HCT116 (cell line): ENCODE data around the gene ZSCAN23. TPM values are rescaled to one million over a fixed set of nuclear protein-coding genes. Genes with fewer than 3 reads are reported as not detected.
"Not testable (repeated sequence)": the region's sequence is repeated elsewhere in the genome, so short reads cannot be mapped to it uniquely, and the experiment has no call there.

ENCODE experiments used
- ATAC-seq: fragments of 200-7000 bp; cut with Tn5 transposase; 2 replicates; pipeline ENCODE4 v1.9.1; 2020; ENCODE audit warnings: mild to moderate bottlenecking, moderate library complexity
- BruUV-seq: library from RNA; stranded (reverse); fragments of 400-500 nt; replicated peaks from 2 replicates; lab custom pipeline; 2021; lab: Mats Ljungman, UMichigan
- CTCF ChIA-PET: fragments of 300-600 bp; sonication (Branson Sonifier 250); formaldehyde crosslinking; loops from one replicate; lab custom pipeline; 2021; ENCODE audit warnings: antibody characterized with exemption; lab: Charles Lee
- POLR2A ChIA-PET: fragments of 300-600, 350-600 bp; sonication (Branson Sonifier 250); formaldehyde crosslinking; loops from one replicate; lab custom pipeline; 2021; ENCODE audit warnings: antibody characterized with exemption; lab: Charles Lee
- RAD21 ChIA-PET, 2 experiments: fragments of 300-600 bp; sonication (Branson Sonifier 250); formaldehyde crosslinking; loops; one replicate each; lab custom pipeline; 2023; ENCODE audit warnings: low total read pairs in 2 of 2; ENCODE audit not compliant: uncharacterized antibody in 2 of 2, unreplicated experiment in 2 of 2, low non-redundant PET in 1 of 2; lab: Charles Lee
- DNase-seq: peaks from one replicate; pipeline ENCODE4 v3.0.0-alpha.2; 2010; ENCODE audit warnings: low read depth, low spot score
- H2AFZ ChIP-seq: fragments of 200-600 bp; shearing (Covaris generic), sonication (generic); 2 replicates; pipeline ENCODE4 v1.6.1; 2017; ENCODE audit warnings: low read depth, mixed run types, mixed read lengths, antibody characterized with exemption, low read length; ENCODE audit not compliant: poor library complexity, severe bottlenecking
- H3K27ac ChIP-seq: 2 replicates; pipeline ENCODE4 v1.5.1; 2012; ENCODE audit warnings: low read depth, low read length
- H3K27me3 ChIP-seq: fragments of 200-600 bp; sonication (generic); 2 replicates; pipeline ENCODE4 v1.6.1; 2016; ENCODE audit warnings: mixed run types, low read length, mixed read lengths; ENCODE audit not compliant: insufficient read depth
- H3K36me3 ChIP-seq, 2 experiments: fragments of 200-500 bp in 1 of 2; fragments of 200-600 bp in 1 of 2; sonication (Bioruptor generic) in 1 of 2; sonication (generic) in 1 of 2; 2 replicates each; pipeline versions ENCODE4 v1.5.1 to v1.6.1; 2014 to 2016; ENCODE audit warnings: low read length in 2 of 2, inconsistent platforms in 1 of 2, mixed read lengths in 1 of 2, mixed run types in 1 of 2; ENCODE audit not compliant: insufficient read depth in 2 of 2, control insufficient read depth in 1 of 2
- H3K4me1 ChIP-seq, 2 experiments: fragments of 200-600 bp in 1 of 2; sonication (generic) in 1 of 2; 2 replicates each; pipeline versions ENCODE4 v1.5.1 to v1.6.1; 2012 to 2017; ENCODE audit warnings: low read length in 2 of 2, inconsistent platforms in 1 of 2, mild to moderate bottlenecking in 1 of 2, mixed read lengths in 1 of 2, mixed run types in 1 of 2, moderate library complexity in 1 of 2; ENCODE audit not compliant: insufficient read depth in 2 of 2, control insufficient read depth in 1 of 2
- H3K4me2 ChIP-seq: fragments of 200-600 bp; sonication (generic); 2 replicates; pipeline ENCODE4 v1.6.1; 2017; ENCODE audit warnings: mixed run types, low read length, mixed read lengths
- H3K4me3 ChIP-seq, 2 experiments: fragments of 200-600 bp in 1 of 2; sonication (generic) in 1 of 2; replicated peaks in 1 of 2; 2 replicates each; pipeline ENCODE4 v1.5.1; 2011 to 2016; ENCODE audit warnings: low read length in 2 of 2, control low read depth in 1 of 2, low read depth in 1 of 2, mild to moderate bottlenecking in 1 of 2, mixed read lengths in 1 of 2, mixed run types in 1 of 2
- H3K79me2 ChIP-seq: fragments of 200-600 bp; sonication (generic); 2 replicates; pipeline ENCODE4 v1.6.1; 2017; ENCODE audit warnings: mild to moderate bottlenecking, mixed run types, low read length, moderate library complexity, mixed read lengths; ENCODE audit not compliant: insufficient read depth
- H3K9ac ChIP-seq: fragments of 200-600 bp; sonication (generic); 2 replicates; pipeline ENCODE4 v1.6.1; 2016; ENCODE audit warnings: low read length, mixed read lengths
- H3K9me2 ChIP-seq: fragments of 200-600 bp; sonication (generic), shearing (Covaris generic); 2 replicates; pipeline ENCODE4 v1.6.1; 2017; ENCODE audit warnings: mixed run types, mild to moderate bottlenecking, moderate library complexity; ENCODE audit not compliant: insufficient read depth
- H3K9me3 ChIP-seq, 2 experiments: fragments of 200-500 bp in 1 of 2; fragments of 200-600 bp in 1 of 2; sonication (Bioruptor generic) in 1 of 2; sonication (generic) in 1 of 2; 2 replicates each; pipeline ENCODE4 v1.6.1; 2014 to 2017; ENCODE audit warnings: low read length in 2 of 2, mixed read lengths in 2 of 2, inconsistent platforms in 1 of 2, low read depth in 1 of 2, mild to moderate bottlenecking in 1 of 2, mixed run types in 1 of 2, moderate library complexity in 1 of 2; ENCODE audit not compliant: control insufficient read depth in 1 of 2, insufficient read depth in 1 of 2
- H4K20me1 ChIP-seq: fragments of 200-600 bp; sonication (generic), shearing (Covaris generic); 2 replicates; pipeline ENCODE4 v1.6.1; 2017; ENCODE audit warnings: mixed run types, mild to moderate bottlenecking, moderate library complexity; ENCODE audit not compliant: insufficient read depth
- ATF3 ChIP-seq: IDR thresholded peaks from 2 replicates; pipeline ENCODE4 v1.6.1; 2012
- CBX3 ChIP-seq: IDR thresholded peaks from 2 replicates; pipeline ENCODE4 v1.6.1; 2012; ENCODE audit warnings: low read depth
- CTCF ChIP-seq, 3 experiments: fragments of 200-600 bp in 1 of 3; sonication (generic) in 1 of 3; IDR thresholded peaks in 2 of 3; conservative IDR thresholded peaks in 1 of 3; 2 replicates each; pipeline ENCODE4 v1.5.1; 2012 to 2017; ENCODE audit warnings: low read depth in 2 of 3, low read length in 2 of 3, antibody characterized with exemption in 1 of 3, borderline replicate concordance in 1 of 3, control low read depth in 1 of 3, mild to moderate bottlenecking in 1 of 3, mixed read lengths in 1 of 3, mixed run types in 1 of 3, moderate library complexity in 1 of 3; ENCODE audit not compliant: insufficient read depth in 1 of 3
- EGR1 ChIP-seq: IDR thresholded peaks from 2 replicates; pipeline ENCODE4 v1.6.1; 2012; ENCODE audit warnings: low read depth
- ELF1 ChIP-seq: IDR thresholded peaks from 2 replicates; pipeline ENCODE4 v1.6.1; 2012; ENCODE audit warnings: low read depth, borderline replicate concordance
- FOSL1 ChIP-seq: IDR thresholded peaks from 2 replicates; pipeline ENCODE4 v1.6.1; 2012; ENCODE audit warnings: low read depth
- POLR2A ChIP-seq: IDR thresholded peaks from 2 replicates; pipeline ENCODE4 v1.7.0; 2011; ENCODE audit warnings: borderline replicate concordance; ENCODE audit not compliant: insufficient read depth, insufficient read length; ENCODE audit errors: extremely low read depth
- POLR2AphosphoS5 ChIP-seq: IDR thresholded peaks from 2 replicates; pipeline ENCODE4 v1.6.1; 2011; ENCODE audit warnings: mild to moderate bottlenecking, low read depth, low read length, moderate library complexity
- RAD21 ChIP-seq: IDR thresholded peaks from 2 replicates; pipeline ENCODE4 v1.6.1; 2012; ENCODE audit warnings: low read depth, mild to moderate bottlenecking
- REST ChIP-seq: IDR thresholded peaks from 2 replicates; pipeline ENCODE4 v1.6.1; 2012; ENCODE audit warnings: low read depth
- SIN3A ChIP-seq: IDR thresholded peaks from 2 replicates; pipeline ENCODE4 v1.6.1; 2012; ENCODE audit warnings: low read depth
- SRF ChIP-seq: IDR thresholded peaks from 2 replicates; pipeline ENCODE4 v1.6.1; 2012; ENCODE audit warnings: low read depth
- TCF7L2 ChIP-seq: IDR thresholded peaks from 2 replicates; pipeline ENCODE4 v1.7.0; 2011; ENCODE audit warnings: borderline replicate concordance, inconsistent platforms; ENCODE audit not compliant: insufficient read depth, insufficient read length; ENCODE audit errors: extremely low read depth
- YY1 ChIP-seq: IDR thresholded peaks from 2 replicates; pipeline ENCODE4 v1.6.1; 2011; ENCODE audit warnings: low read length, low read depth, moderate library complexity, mild to moderate bottlenecking; ENCODE audit not compliant: insufficient replicate concordance; ENCODE audit errors: extremely low read depth
- ZNF274 ChIP-seq: fragments of 200-500 bp; sonication (Bioruptor generic); IDR thresholded peaks from 2 replicates; pipeline ENCODE4 v1.6.1; 2014; ENCODE audit warnings: mild to moderate bottlenecking, low read depth, low read length, inconsistent platforms
- intact Hi-C: fragments of 100-400 bp; cut with micrococcal nuclease; formaldehyde crosslinking; loops from 2 replicates; pipeline ENCODE4 v1.10.0; 2022
- total RNA-seq: library from RNA; stranded (reverse); gene quantifications from one replicate; pipeline ENCODE4 v1.2.1, GENCODE V29; 2021; ENCODE audit not compliant: unreplicated experiment

ZSCAN23 gene
- total RNA-seq, 1 experiment from 2014 or later = not detected

- DNase-seq, POLR2A ChIA-PET, H2AFZ ChIP-seq, H3K79me2 ChIP-seq, H3K27ac ChIP-seq, RAD21 ChIA-PET, H3K9ac ChIP-seq, H3K9me3 ChIP-seq, H3K9me2 ChIP-seq, H3K4me3 ChIP-seq, H3K4me1 ChIP-seq, BruUV-seq, H3K36me3 ChIP-seq, ATAC-seq, intact Hi-C loops, H4K20me1 ChIP-seq, CTCF ChIA-PET, H3K4me2 ChIP-seq, H3K27me3 ChIP-seq: not testable (repeated sequence)
Observed at GRCh38 chr6:28447512-28447906, 4.2 kb upstream of the ZSCAN23 start.

GRCh38 chr6:28446818-28447511 is 3.7 kb upstream of the ZSCAN23 start:
- RAD21 ChIA-PET = no interaction called here

More at GRCh38 chr6:28446818-28447511, 3.7 kb upstream of the ZSCAN23 start:
- DNase-seq = no peak
- Histone ChIP-seq H3K4me1 (no peaks in the 10 kb centered on the region), H3K27ac (no peak overlapping the region), H4K20me1 (no peaks in the 10 kb centered on the region), H2AFZ (no peak overlapping the region), H3K9me2 (no peaks in the 10 kb centered on the region; the same call in 1 of the 2 replicates), H3K4me2 (no peak overlapping the region), H3K9me3 (0 out of 4 replicates have a peak, but pooled peaks cover 0 to 3% of the 10 kb centered on the region in 2 experiments), H3K79me2 (no peaks in the 10 kb centered on the region), H3K27me3 (no peaks in the 10 kb centered on the region), H3K36me3 (no peaks in the 10 kb centered on the region), H3K4me3 (no peak overlapping the region), H3K9ac (no peak overlapping the region)
- ChIA-PET POLR2A (no interaction called here), CTCF (no interaction called here)
- no peak for ATAC-seq
- TF ChIP-seq YY1 = no peak
- TF ChIP-seq ELF1 = no peak
- TF ChIP-seq POLR2AphosphoS5 = no peak
- TF ChIP-seq EGR1 = no peak
- TF ChIP-seq FOSL1 = no peak
- TF ChIP-seq SRF = no peak
- TF ChIP-seq RAD21 = no peak
- no peak for TF ChIP-seq SIN3A
- no peak for TF ChIP-seq TCF7L2
- no peak for TF ChIP-seq CTCF (IDR thresholded peaks at IDR 0.05 in 2 of 3, conservative IDR thresholded peaks at IDR 0.05 in 1 of 3; ENCODE audit: borderline replicate concordance in 1 of 3, insufficient read depth in 1 of 3, low read depth in 2 of 3, low read length in 2 of 3)
- no peak for TF ChIP-seq REST
- no peak for TF ChIP-seq ZNF274
- no peak for TF ChIP-seq POLR2A
- no peak for TF ChIP-seq ATF3
- no peak for TF ChIP-seq CBX3
- intact Hi-C loops = no loop called here
- no TSS peak for BruUV-seq
